Chondrocyte (in vitro differentiated cells): ENCODE measurements around the gene PIBF1. TPM values are rescaled to one million over a fixed set of nuclear protein-coding genes. Genes with fewer than 3 reads are reported as not detected.

Source experiments
- DNase-seq: peaks from one replicate; pipeline ENCODE4 v3.0.0; 2021; ENCODE audit warnings: mixed read lengths, low spot score
- H3K27ac Mint-ChIP-seq: one replicate; pipeline ENCODE4 v1.8.0; 2021; ENCODE audit warnings: mild to moderate bottlenecking, moderate library complexity, mixed read lengths; ENCODE audit not compliant: unreplicated experiment
- H3K27me3 Mint-ChIP-seq: 2 replicates; pipeline ENCODE4 v1.8.0; 2021; ENCODE audit warnings: low read depth, mixed read lengths
- H3K36me3 Mint-ChIP-seq: 2 replicates; pipeline ENCODE4 v1.8.0; 2021; ENCODE audit warnings: low read depth, mixed read lengths
- H3K4me1 Mint-ChIP-seq: 2 replicates; pipeline ENCODE4 v1.8.0; 2021; ENCODE audit warnings: low read depth, mild to moderate bottlenecking, mixed read lengths
- H3K4me3 Mint-ChIP-seq: one replicate; pipeline ENCODE4 v1.8.0; 2021; ENCODE audit warnings: mild to moderate bottlenecking, moderate library complexity, mixed read lengths; ENCODE audit not compliant: unreplicated experiment
- H3K9me3 Mint-ChIP-seq: 2 replicates; pipeline ENCODE4 v1.8.0; 2021; ENCODE audit warnings: low read depth, mixed read lengths
- total RNA-seq: library from RNA; stranded (reverse); gene quantifications from 3 replicates; pipeline ENCODE4 v1.2.1, GENCODE V29; 2021
- TF ChIP-seq, protein P1 (sequence below): fragments of 200-600 bp; sonication (generic); IDR thresholded peaks from 2 replicates; pipeline ENCODE4 v1.5.0; 2021; ENCODE audit warnings: antibody characterized with exemption, mild to moderate bottlenecking, moderate library complexity

PIBF1 gene
- total RNA-seq, 1 donor from 2014 or later, result 18.2 TPM

DNA sequence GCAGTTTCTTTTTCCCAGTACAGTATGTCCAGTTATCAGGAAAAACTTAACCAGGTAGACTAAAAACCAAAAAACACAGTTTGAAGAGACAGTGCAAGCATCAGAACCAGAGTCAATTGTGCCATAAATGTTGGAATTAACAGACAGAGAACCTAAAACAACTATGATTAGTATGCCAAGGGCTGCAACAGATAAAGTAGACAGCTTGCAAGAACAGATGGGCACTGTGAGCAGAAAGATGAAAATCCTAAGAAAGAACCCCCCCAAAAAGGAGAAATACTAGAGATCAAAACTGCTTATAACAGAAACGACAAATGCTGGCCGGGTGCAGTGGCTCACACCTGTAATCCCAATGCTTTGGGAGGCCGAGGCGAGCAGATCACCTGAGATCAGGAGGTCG is 229.8 kb downstream of the PIBF1 start:
- Mint-ChIP-seq H3K27ac (no peak overlapping the region), H3K27me3 (no peaks in the 10 kb centered on the region), H3K36me3 (peaks cover 5% of the 10 kb centered on the region), H3K9me3 (no peaks in the 10 kb centered on the region), H3K4me1 (no peaks in the 10 kb centered on the region), H3K4me3 (no peak overlapping the region)
- TF ChIP-seq, protein P1, sequence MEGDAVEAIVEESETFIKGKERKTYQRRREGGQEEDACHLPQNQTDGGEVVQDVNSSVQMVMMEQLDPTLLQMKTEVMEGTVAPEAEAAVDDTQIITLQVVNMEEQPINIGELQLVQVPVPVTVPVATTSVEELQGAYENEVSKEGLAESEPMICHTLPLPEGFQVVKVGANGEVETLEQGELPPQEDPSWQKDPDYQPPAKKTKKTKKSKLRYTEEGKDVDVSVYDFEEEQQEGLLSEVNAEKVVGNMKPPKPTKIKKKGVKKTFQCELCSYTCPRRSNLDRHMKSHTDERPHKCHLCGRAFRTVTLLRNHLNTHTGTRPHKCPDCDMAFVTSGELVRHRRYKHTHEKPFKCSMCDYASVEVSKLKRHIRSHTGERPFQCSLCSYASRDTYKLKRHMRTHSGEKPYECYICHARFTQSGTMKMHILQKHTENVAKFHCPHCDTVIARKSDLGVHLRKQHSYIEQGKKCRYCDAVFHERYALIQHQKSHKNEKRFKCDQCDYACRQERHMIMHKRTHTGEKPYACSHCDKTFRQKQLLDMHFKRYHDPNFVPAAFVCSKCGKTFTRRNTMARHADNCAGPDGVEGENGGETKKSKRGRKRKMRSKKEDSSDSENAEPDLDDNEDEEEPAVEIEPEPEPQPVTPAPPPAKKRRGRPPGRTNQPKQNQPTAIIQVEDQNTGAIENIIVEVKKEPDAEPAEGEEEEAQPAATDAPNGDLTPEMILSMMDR, result no peak
- no peak for DNase-seq

DNA sequence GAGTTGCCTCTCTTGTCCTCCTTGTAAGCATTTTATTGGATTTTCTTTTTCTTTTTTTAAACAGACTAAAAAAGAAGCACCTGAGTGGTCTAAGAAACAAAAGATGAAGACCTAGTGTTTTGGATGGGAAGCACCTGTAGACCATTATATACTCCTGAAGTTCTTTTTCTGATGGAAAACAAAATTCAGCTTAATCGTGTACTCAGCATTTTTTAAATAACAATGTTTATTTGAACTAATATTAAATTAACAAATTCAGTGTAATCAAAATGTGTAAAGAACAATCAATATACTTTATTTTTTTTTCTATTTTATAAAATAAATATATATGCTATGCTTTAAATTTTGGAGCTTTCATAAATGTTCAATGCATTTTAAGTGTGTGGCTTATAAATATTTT is 233.9 kb downstream of the PIBF1 start:
- H3K27ac Mint-ChIP-seq, result no peak overlapping the region
- TF ChIP-seq, protein P1, result no peak
- no peaks in the 10 kb centered on the region for H3K9me3 Mint-ChIP-seq
- no peak overlapping the region for H3K4me3 Mint-ChIP-seq
- H3K27me3 Mint-ChIP-seq, result no peaks in the 10 kb centered on the region
- peaks cover 10% of the 10 kb centered on the region for H3K36me3 Mint-ChIP-seq
- H3K4me1 Mint-ChIP-seq, result peaks cover 10% of the 10 kb centered on the region
- no peak for DNase-seq

DNA sequence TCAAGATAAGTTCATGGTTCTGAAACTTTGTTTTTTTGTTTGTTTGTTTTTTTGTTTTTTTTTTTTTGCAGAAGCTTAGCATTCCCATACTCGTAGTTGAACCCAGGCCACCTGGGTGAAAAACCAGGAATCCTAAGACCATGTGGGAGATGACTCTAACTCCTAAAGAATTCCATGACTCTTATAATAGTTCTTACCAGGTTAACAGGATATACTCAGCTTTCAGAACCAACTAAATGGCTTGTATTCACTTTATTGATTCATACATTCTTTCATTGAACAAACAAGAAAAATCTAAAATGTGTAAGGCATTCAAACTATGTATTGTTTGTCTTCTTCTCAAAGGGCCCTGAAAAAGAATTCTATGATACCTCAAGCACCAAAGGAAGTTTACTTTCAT is 236.4 kb downstream of the PIBF1 start:
- Mint-ChIP-seq H3K27me3 (no peaks in the 10 kb centered on the region), H3K4me1 (peaks cover 10% of the 10 kb centered on the region), H3K27ac (peak overlapping the region; percentile 18)

DNA sequence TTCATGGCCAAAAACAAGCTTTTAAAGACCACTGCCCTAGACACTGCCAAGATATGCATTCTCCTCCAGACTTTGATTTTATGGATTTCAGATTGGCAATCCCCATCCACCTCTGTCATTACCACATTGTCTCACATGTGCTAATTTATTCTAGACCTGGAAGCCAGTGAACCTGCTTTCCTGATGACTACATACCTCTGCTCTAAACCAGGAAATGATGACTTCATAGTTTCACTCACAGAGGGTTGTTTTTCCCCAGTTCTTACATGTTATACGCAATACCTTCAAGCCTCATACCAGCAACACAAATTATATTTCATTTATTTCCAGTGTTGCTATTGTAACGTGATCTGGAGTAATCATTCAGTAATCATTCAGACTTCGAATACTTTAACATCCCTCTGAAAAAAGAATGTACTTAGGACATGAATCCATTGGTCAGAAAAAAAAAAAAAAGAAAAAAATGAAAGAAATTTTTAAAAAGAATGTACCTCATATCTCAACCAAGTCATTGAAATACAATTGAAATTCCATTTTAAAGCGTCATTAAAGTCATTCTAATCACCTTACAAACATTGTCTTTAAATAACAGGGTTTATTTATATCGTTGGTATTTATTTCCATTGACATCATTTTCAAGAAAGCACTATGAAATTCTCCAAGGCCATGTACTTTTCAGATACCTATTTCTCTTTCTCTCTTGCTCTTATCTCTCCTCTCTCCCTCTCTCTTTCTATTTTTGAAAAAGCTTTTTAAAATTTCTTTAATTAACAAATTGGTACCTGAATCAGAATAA is 243.5 kb downstream of the PIBF1 start:
- no peak overlapping the region for H3K27ac Mint-ChIP-seq
- peaks cover 3% of the 10 kb centered on the region for H3K4me1 Mint-ChIP-seq
- no peak overlapping the region for H3K4me3 Mint-ChIP-seq
- TF ChIP-seq, protein P1, result no peak
- H3K36me3 Mint-ChIP-seq, result peaks cover 3% of the 10 kb centered on the region
- H3K27me3 Mint-ChIP-seq, result no peaks in the 10 kb centered on the region
- no peak for DNase-seq
- H3K9me3 Mint-ChIP-seq, result no peaks in the 10 kb centered on the region

More for the DNA sequence above, 236.4 kb downstream of the PIBF1 start:
- DNase-seq, result no peak
- TF ChIP-seq, protein P1, result no peak
- H3K4me3 Mint-ChIP-seq, result no peak overlapping the region
- peaks cover 5% of the 10 kb centered on the region for H3K36me3 Mint-ChIP-seq
- no peaks in the 10 kb centered on the region for H3K9me3 Mint-ChIP-seq

DNA sequence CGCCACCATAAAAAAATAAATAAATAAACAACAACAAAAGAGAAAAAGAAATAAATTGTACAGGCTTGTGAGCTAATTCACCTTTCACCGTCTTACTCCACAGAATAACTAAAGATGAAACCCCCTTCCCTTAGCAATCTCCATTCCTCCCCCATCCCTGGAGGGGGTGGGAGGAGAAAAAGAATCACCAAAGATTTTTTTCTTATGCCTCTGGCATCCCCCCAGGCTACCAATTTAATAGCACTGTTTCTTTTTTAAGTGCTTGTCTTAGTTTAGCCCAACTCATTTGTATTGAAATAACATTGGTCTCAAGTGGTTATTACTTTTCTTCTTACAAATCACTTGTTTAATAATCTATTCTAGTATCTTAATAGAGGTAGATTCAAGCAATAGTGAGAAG is 253.0 kb downstream of the PIBF1 start:
- no peak for DNase-seq
- H3K27me3 Mint-ChIP-seq, result no peaks in the 10 kb centered on the region

More for the DNA sequence above, 253.0 kb downstream of the PIBF1 start:
- H3K4me1 Mint-ChIP-seq, result peaks cover 21% of the 10 kb centered on the region
- TF ChIP-seq, protein P1, result no peak
- no peaks in the 10 kb centered on the region for H3K36me3 Mint-ChIP-seq
- no peaks in the 10 kb centered on the region for H3K9me3 Mint-ChIP-seq
- no peak overlapping the region for H3K4me3 Mint-ChIP-seq
- no peak overlapping the region for H3K27ac Mint-ChIP-seq
